G401 (cell line): ENCODE results near the gene GRM1. TPM values are rescaled to one million over a fixed set of nuclear protein-coding genes. Genes with fewer than 3 reads are reported as not detected.

Source experiments
- DNase-seq: peaks from one replicate; pipeline ENCODE4 v3.0.0-alpha.2; 2015; ENCODE audit warnings: low spot score
- in situ Hi-C: cut with HindIII; loops from 2 replicates; pipeline ENCODE4 v1.10.0; 2016; ENCODE audit warnings: low sequenced_read_pairs, mixed read lengths
- total RNA-seq: library from RNA; depleted of rRNA; stranded (reverse); fragments of >200 nt; shearing (Covaris generic); gene quantifications from 2 replicates; pipeline ENCODE4 v1.2.3, GENCODE V29; 2014; rRNA removed

Gene GRM1
- total RNA-seq: not detected in 2 replicates

GRCh38 chr6:146028851-146029572, at the start of gene GRM1:
TSS of gene GRM1 (plus strand) at chr6:146029062. CDS start at chr6:146029518, 456 bp downstream.
- DNase-seq: peak; percentile 71
- in situ Hi-C loops: no loop called here

GRCh38 chr6:146009338-146009737, 19.5 kb upstream of the GRM1 start:
- DNase-seq: no peak
- in situ Hi-C loops: no loop called here

- DNase-seq: no peak
- in situ Hi-C loops: no loop called here
Observed at GRCh38 chr6:146014233-146014632, 14.6 kb upstream of the GRM1 start.

GRCh38 chr6:146017672-146018071, 11.2 kb upstream of the GRM1 start:
- no peak for DNase-seq
- in situ Hi-C loops: no loop called here

- in situ Hi-C loops: no loop called here
Observed at GRCh38 chr6:146026873-146027272, 2.0 kb upstream of the GRM1 start.

GRCh38 chr6:146027586-146028251, 1.1 kb upstream of the GRM1 start:
- DNase-seq: peak; percentile 92
- in situ Hi-C loops: no loop called here

More at GRCh38 chr6:146026873-146027272, 2.0 kb upstream of the GRM1 start:
- DNase-seq: peak; percentile 67

GRCh38 chr6:146028252-146028795, 538 bp upstream of the GRM1 start:
- in situ Hi-C loops: no loop called here
- DNase-seq: peak; percentile 78

- in situ Hi-C loops: no loop called here
- peak; percentile 75 for DNase-seq
Observed at GRCh38 chr6:146029573-146030184, 817 bp downstream of the GRM1 start.

GRCh38 chr6:146032387-146032786, 3.5 kb downstream of the GRM1 start:
- in situ Hi-C loops: no loop called here
- DNase-seq: peak; percentile 60

GRCh38 chr6:146040360-146040759, 11.5 kb downstream of the GRM1 start:
- in situ Hi-C loops: no loop called here
- no peak for DNase-seq

GRCh38 chr6:146041282-146041681, 12.4 kb downstream of the GRM1 start:
- in situ Hi-C loops: no loop called here
- no peak for DNase-seq

- DNase-seq: peak; percentile 97
- in situ Hi-C loops: no loop called here
Observed at GRCh38 chr6:146047371-146047770, 18.5 kb downstream of the GRM1 start.

- no peak for DNase-seq
- in situ Hi-C loops: no loop called here
Observed at GRCh38 chr6:146050168-146050567, 21.3 kb downstream of the GRM1 start.

- in situ Hi-C loops: no loop called here
- no peak for DNase-seq
Observed at GRCh38 chr6:146056506-146056905, 27.6 kb downstream of the GRM1 start.

GRCh38 chr6:146065690-146066089, 36.8 kb downstream of the GRM1 start:
- in situ Hi-C loops: no loop called here
- DNase-seq: no peak

GRCh38 chr6:146066506-146066905, 37.6 kb downstream of the GRM1 start:
- in situ Hi-C loops: no loop called here
- no peak for DNase-seq

- peak; percentile 57 for DNase-seq
- in situ Hi-C loops: no loop called here
Observed at GRCh38 chr6:146071781-146072180, 42.9 kb downstream of the GRM1 start.

- DNase-seq: no peak
- in situ Hi-C loops: no loop called here
Observed at GRCh38 chr6:146077992-146078391, 49.1 kb downstream of the GRM1 start.

- DNase-seq: no peak
- in situ Hi-C loops: no loop called here
Observed at GRCh38 chr6:146087386-146087785, 58.5 kb downstream of the GRM1 start.

GRCh38 chr6:146090474-146090873, 61.6 kb downstream of the GRM1 start:
- DNase-seq: no peak
- in situ Hi-C loops: no loop called here
